Activated CD4-positive, alpha-beta T cell treated with anti-CD3 and anti-CD28 coated beads, Interleukin-2, amount 10 ng/mL, durations not matched to agents 7 days and 5 days (primary cell): ENCODE data around the gene LRFN3. TPM values are rescaled to one million over a fixed set of nuclear protein-coding genes. Genes with fewer than 3 reads are reported as not detected.
"Not testable (repeated sequence)": the region's sequence is repeated elsewhere in the genome, so short reads cannot be mapped to it uniquely, and the experiment has no call there.

Experiments
- CTCF ChIA-PET: fragments of 350-600 bp; sonication (Branson Sonifier 250); formaldehyde crosslinking; loops from one replicate; lab custom pipeline; 2021; ENCODE audit warnings: antibody characterized with exemption; lab: Charles Lee
- POLR2A ChIA-PET: fragments of 350-600 bp; sonication (Branson Sonifier 250); formaldehyde crosslinking; loops from one replicate; lab custom pipeline; 2021; ENCODE audit warnings: antibody characterized with exemption; lab: Charles Lee
- DNase-seq: peaks from one replicate; pipeline ENCODE4 v3.0.0-alpha.2; 2020
- H3K27ac Mint-ChIP-seq: one replicate; pipeline ENCODE4 v1.8.0; 2021; ENCODE audit warnings: mild to moderate bottlenecking, moderate library complexity, mixed read lengths
- H3K27me3 Mint-ChIP-seq: one replicate; pipeline ENCODE4 v1.8.0; 2021; ENCODE audit warnings: mixed read lengths
- H3K36me3 Mint-ChIP-seq: one replicate; pipeline ENCODE4 v1.8.0; 2021; ENCODE audit warnings: low read depth, mixed read lengths
- H3K4me1 Mint-ChIP-seq: one replicate; pipeline ENCODE4 v1.8.0; 2021; ENCODE audit warnings: mixed read lengths
- H3K4me3 Mint-ChIP-seq: one replicate; pipeline ENCODE4 v1.8.0; 2021; ENCODE audit warnings: mild to moderate bottlenecking, moderate library complexity, mixed read lengths
- H3K9me3 Mint-ChIP-seq: one replicate; pipeline ENCODE4 v1.8.0; 2021; ENCODE audit warnings: mixed read lengths
- total RNA-seq, 2 experiments: library from RNA; stranded (reverse); gene quantifications; one replicate each; pipeline ENCODE4 v1.2.3, GENCODE V29; 2021

Gene LRFN3
- total RNA-seq, 2 experiments from 2014 or later: 12.3 to 13.5 TPM

- Mint-ChIP-seq H3K27ac (no peak overlapping the region), H3K9me3 (no peaks in the 10 kb centered on the region), H3K4me1 (no peaks in the 10 kb centered on the region), H3K27me3 (peaks cover 9% of the 10 kb centered on the region), H3K4me3 (no peak overlapping the region), H3K36me3 (no peaks in the 10 kb centered on the region)
- CTCF ChIA-PET: no interaction called here
- POLR2A ChIA-PET: no interaction called here
- DNase-seq: peak; percentile 52
Observed at GRCh38 chr19:35975608-35976214, 39.5 kb downstream of the LRFN3 start.

- Mint-ChIP-seq H3K36me3 (no peaks in the 10 kb centered on the region), H3K9me3 (no peaks in the 10 kb centered on the region), H3K27me3 (peaks cover 9% of the 10 kb centered on the region), H3K4me1 (no peaks in the 10 kb centered on the region), H3K4me3 (no peak overlapping the region), H3K27ac (no peak overlapping the region)
- peak; percentile 26 for DNase-seq
- POLR2A ChIA-PET: no interaction called here
- CTCF ChIA-PET: interaction anchor here (0.6 kb wide), 1 partner anchor 15 kb away, joined by 3 read pairs; no protein-coding TSS in a partner anchor
Observed at GRCh38 chr19:35977446-35978222, 41.5 kb downstream of the LRFN3 start.

GRCh38 chr19:35978271-35978670, 42.1 kb downstream of the LRFN3 start:
- POLR2A ChIA-PET: no interaction called here

GRCh38 chr19:35978832-35979365, 42.7 kb downstream of the LRFN3 start:
- Mint-ChIP-seq H3K4me1 (no peaks in the 10 kb centered on the region), H3K36me3 (no peaks in the 10 kb centered on the region), H3K9me3 (no peaks in the 10 kb centered on the region), H3K27me3 (peaks cover 9% of the 10 kb centered on the region), H3K27ac (no peak overlapping the region), H3K4me3 (no peak overlapping the region)
- ChIA-PET POLR2A (no interaction called here), CTCF (no interaction called here)
- DNase-seq: no peak

More at GRCh38 chr19:35978271-35978670, 42.1 kb downstream of the LRFN3 start:
- Mint-ChIP-seq H3K9me3 (no peaks in the 10 kb centered on the region), H3K4me1 (no peaks in the 10 kb centered on the region), H3K36me3 (no peaks in the 10 kb centered on the region), H3K4me3 (no peak overlapping the region), H3K27me3 (peaks cover 9% of the 10 kb centered on the region), H3K27ac (no peak overlapping the region)
- CTCF ChIA-PET: interaction anchor here (0.6 kb wide), 1 partner anchor 15 kb away, joined by 3 read pairs; no protein-coding TSS in a partner anchor
- DNase-seq: no peak

GRCh38 chr19:35980997-35981396, 44.8 kb downstream of the LRFN3 start:
- H3K27ac Mint-ChIP-seq, H3K4me1 Mint-ChIP-seq, DNase-seq, H3K9me3 Mint-ChIP-seq, POLR2A ChIA-PET, H3K4me3 Mint-ChIP-seq, H3K36me3 Mint-ChIP-seq: not testable (repeated sequence)
- CTCF ChIA-PET: interaction anchor here (0.5 to 1.2 kb wide), 2 partner anchors 13 to 185 kb away, joined by 4 read pairs; no protein-coding TSS in a partner anchor
- peaks cover 20% of the 10 kb centered on the region for H3K27me3 Mint-ChIP-seq

- Mint-ChIP-seq H3K27me3 (peaks cover 29% of the 10 kb centered on the region), H3K36me3 (no peaks in the 10 kb centered on the region), H3K4me3 (no peak overlapping the region), H3K27ac (no peak overlapping the region), H3K4me1 (peaks cover 3% of the 10 kb centered on the region), H3K9me3 (no peaks in the 10 kb centered on the region)
- ChIA-PET POLR2A (no interaction called here), CTCF (no interaction called here)
- DNase-seq: no peak
Observed at GRCh38 chr19:35983177-35983576, 47.0 kb downstream of the LRFN3 start.

GRCh38 chr19:35986111-35986510, 49.9 kb downstream of the LRFN3 start:
- H3K27ac Mint-ChIP-seq: no peak overlapping the region
- H3K9me3 Mint-ChIP-seq: peaks cover 3% of the 10 kb centered on the region
- CTCF ChIA-PET: no interaction called here
- H3K4me3 Mint-ChIP-seq: no peak overlapping the region
- H3K27me3 Mint-ChIP-seq: peaks cover 29% of the 10 kb centered on the region
- H3K4me1 Mint-ChIP-seq: peaks cover 3% of the 10 kb centered on the region
- H3K36me3 Mint-ChIP-seq: no peaks in the 10 kb centered on the region
- POLR2A ChIA-PET: no interaction called here
- no peak for DNase-seq

GRCh38 chr19:35986664-35987570, 50.7 kb downstream of the LRFN3 start:
- Mint-ChIP-seq H3K4me3 (peak overlapping the region; percentile 73), H3K9me3 (peaks cover 3% of the 10 kb centered on the region), H3K27me3 (peaks cover 29% of the 10 kb centered on the region), H3K36me3 (no peaks in the 10 kb centered on the region), H3K27ac (no peak overlapping the region), H3K4me1 (peaks cover 3% of the 10 kb centered on the region)
- peak; percentile 17 for DNase-seq
- ChIA-PET CTCF (no interaction called here), POLR2A (no interaction called here)

- peaks cover 29% of the 10 kb centered on the region for H3K27me3 Mint-ChIP-seq
- no peak overlapping the region for H3K27ac Mint-ChIP-seq
- no peak overlapping the region for H3K4me3 Mint-ChIP-seq
- POLR2A ChIA-PET: no interaction called here
- peaks cover 3% of the 10 kb centered on the region for H3K4me1 Mint-ChIP-seq
- no peak for DNase-seq
- CTCF ChIA-PET: no interaction called here
- no peaks in the 10 kb centered on the region for H3K36me3 Mint-ChIP-seq
- H3K9me3 Mint-ChIP-seq: peaks cover 3% of the 10 kb centered on the region
Observed at GRCh38 chr19:35987571-35987896, 51.4 kb downstream of the LRFN3 start.

DNA sequence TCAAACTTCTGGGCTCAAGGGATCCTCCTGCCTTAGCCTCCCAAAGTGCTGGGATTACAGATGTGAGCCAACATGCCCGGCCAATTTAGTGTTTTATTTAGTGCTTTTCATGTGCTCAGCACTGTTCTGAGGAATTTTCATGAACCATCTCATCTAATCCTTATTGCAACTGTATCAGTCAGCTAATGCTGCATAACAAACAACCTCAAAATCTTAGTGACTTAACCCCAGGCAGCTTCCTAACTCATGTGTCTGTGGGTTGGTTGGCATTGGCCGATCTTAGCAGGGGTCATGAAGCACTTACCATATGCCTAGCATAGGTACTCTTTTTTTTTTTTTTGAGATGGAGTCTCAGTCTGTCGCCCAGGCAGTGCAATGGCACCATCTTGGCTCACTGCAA, 52.6 kb downstream of the LRFN3 start:
- Mint-ChIP-seq H3K4me3 (no peak overlapping the region), H3K9me3 (peaks cover 3% of the 10 kb centered on the region), H3K27ac (no peak overlapping the region), H3K4me1 (peaks cover 3% of the 10 kb centered on the region), H3K36me3 (no peaks in the 10 kb centered on the region), H3K27me3 (peaks cover 29% of the 10 kb centered on the region)
- CTCF ChIA-PET: interaction anchor here (0.6 kb wide), 1 partner anchor 37 kb away, joined by 6 read pairs; no protein-coding TSS in a partner anchor
- POLR2A ChIA-PET: no interaction called here
- no peak for DNase-seq

- ChIA-PET POLR2A (no interaction called here), CTCF (no interaction called here)
- no peak overlapping the region for H3K4me3 Mint-ChIP-seq
- H3K9me3 Mint-ChIP-seq: peaks cover 3% of the 10 kb centered on the region
- H3K36me3 Mint-ChIP-seq: peaks cover 1% of the 10 kb centered on the region
- H3K27ac Mint-ChIP-seq: no peak overlapping the region
- H3K27me3 Mint-ChIP-seq: peaks cover 27% of the 10 kb centered on the region
- DNase-seq: no peak
- peaks cover 10% of the 10 kb centered on the region for H3K4me1 Mint-ChIP-seq
Observed at GRCh38 chr19:35990156-35990555, 54.0 kb downstream of the LRFN3 start.
